ENCODE measurements around the gene SMAD9. TPM values are rescaled to one million over a fixed set of nuclear protein-coding genes. Genes with fewer than 3 reads are reported as not detected.

The SMAD9 gene
- total RNA-seq, 2 experiments from 2014 or later, result 10.3 to 10.8 TPM

- Histone ChIP-seq H3K4me1 (ENCODE audit: insufficient read depth, low read length, poor library complexity, severe bottlenecking) (peaks cover 32% of the 10 kb centered on the region), H2AFZ (ENCODE audit: low read length) (peak within 1 kb of the TSS; percentile 96), H4K20me1 (ENCODE audit: insufficient read depth, low read length) (peaks cover 10% of the 10 kb centered on the region; the same call in 1 of the 2 replicates), H3K4me3 (ENCODE audit: low read depth, low read length, poor library complexity, severe bottlenecking) (peak within 1 kb of the TSS; percentile 77), H3K79me2 (ENCODE audit: insufficient read depth, low read depth, low read length) (peaks cover 48% of the 10 kb centered on the region), H3K27ac (ENCODE audit: low read depth, low read length, poor library complexity, severe bottlenecking) (peak within 1 kb of the TSS; percentile 63), H3K4me2 (ENCODE audit: low read length) (peak within 1 kb of the TSS; percentile 72), H3K9me2 (ENCODE audit: insufficient read depth, low read length) (no peaks in the 10 kb centered on the region), H3K36me3 (ENCODE audit: insufficient read depth, low read length) (peaks cover 5% of the 10 kb centered on the region; the same call in 1 of the 2 replicates), H3K9me3 (ENCODE audit: low read length) (no peaks in the 10 kb centered on the region)
- POLR2A ChIA-PET, result interaction anchor here (0.6 to 1.2 kb wide), 3 partner anchors 12 to 1533 kb away, joined by 3 to 7 read pairs (median 5); no protein-coding TSS in a partner anchor
- CTCF ChIA-PET (ENCODE audit: unreplicated experiment), result interaction anchor here (0.6 kb wide), 1 partner anchor 104 kb away, joined by 3 read pairs; no protein-coding TSS in a partner anchor
- TF ChIP-seq EZH2phosphoT487 (IDR thresholded peaks at IDR 0.05; ENCODE audit: borderline replicate concordance, low read depth, low read length), result no peak
- intact Hi-C loops (cut with micrococcal nuclease; ENCODE audit: unreplicated experiment), result loop anchor here (1.0 to 2.0 kb wide), 3 partner anchors 100 to 240 kb away; partner anchors contain the start of genes ALG5 and SUPT20H
- DNase-seq (ENCODE audit: low spot score), result peak; percentile 96
- no TSS peak for BruUV-seq (replicated peaks)
Observed at GRCh38 chr13:36818804-36819738, 101.0 kb downstream of the SMAD9 start, which contains the start of gene RFXAP. TSS of gene RFXAP (plus strand) at chr13:36819222. CDS start at chr13:36819358, 136 bp downstream.

GRCh38 chr13:36817996-36818803, 101.8 kb downstream of the SMAD9 start:
- Histone ChIP-seq H3K9me3 (ENCODE audit: low read length) (no peaks in the 10 kb centered on the region), H3K4me3 (ENCODE audit: low read depth, low read length, poor library complexity, severe bottlenecking) (peak overlapping the region; percentile 77), H3K4me2 (ENCODE audit: low read length) (peak overlapping the region; percentile 72), H2AFZ (ENCODE audit: low read length) (peak overlapping the region; percentile 96), H3K4me1 (ENCODE audit: insufficient read depth, low read length, poor library complexity, severe bottlenecking) (peaks cover 25% of the 10 kb centered on the region), H3K27ac (ENCODE audit: low read depth, low read length, poor library complexity, severe bottlenecking) (peak overlapping the region; percentile 63), H3K36me3 (ENCODE audit: insufficient read depth, low read length) (no peaks in the 10 kb centered on the region; the same call in 1 of the 2 replicates), H4K20me1 (ENCODE audit: insufficient read depth, low read length) (peaks cover 10% of the 10 kb centered on the region; the same call in 1 of the 2 replicates), H3K79me2 (ENCODE audit: insufficient read depth, low read depth, low read length) (peaks cover 39% of the 10 kb centered on the region), H3K9me2 (ENCODE audit: insufficient read depth, low read length) (no peaks in the 10 kb centered on the region)
- BruUV-seq (replicated peaks), result no TSS peak
- DNase-seq (ENCODE audit: low spot score), result peak; percentile 33
- intact Hi-C loops (cut with micrococcal nuclease; ENCODE audit: unreplicated experiment), result loop anchor here (2.0 kb wide), 2 partner anchors 101 to 241 kb away; partner anchors contain the start of gene SUPT20H
- TF ChIP-seq CTCF (conservative IDR thresholded peaks at IDR 0.05; ENCODE audit: low read length) (peak; percentile 88), EZH2phosphoT487 (IDR thresholded peaks at IDR 0.05; ENCODE audit: borderline replicate concordance, low read depth, low read length) (no peak)
- CTCF ChIA-PET (ENCODE audit: unreplicated experiment), result interaction anchor here (0.6 kb wide), 1 partner anchor 105 kb away, joined by 3 read pairs; no protein-coding TSS in a partner anchor
- POLR2A ChIA-PET, result interaction anchor here (0.6 to 1.2 kb wide), 3 partner anchors 11 to 1533 kb away, joined by 3 to 7 read pairs (median 5); no protein-coding TSS in a partner anchor
